Astrocyte (in vitro differentiated cells and primary cell): ENCODE data around the gene PRODH2.

Source experiments
- CTCF ChIP-seq: IDR thresholded peaks from 2 replicates; pipeline ENCODE4 v1.5.1; 2011; ENCODE audit warnings: low read depth, mild to moderate bottlenecking, inconsistent platforms, low read length, moderate library complexity; ENCODE audit not compliant: insufficient read depth
- EZH2 ChIP-seq: IDR thresholded peaks from 2 replicates; pipeline ENCODE4 v1.6.1; 2012; ENCODE audit warnings: mild to moderate bottlenecking, low read length, inconsistent platforms; ENCODE audit not compliant: insufficient read depth

GRCh38 chr19:35832054-35832453 is 19.4 kb upstream of the PRODH2 start:
- TF ChIP-seq CTCF: no peak
- TF ChIP-seq EZH2: no peak
